Upper lobe of left lung (tissue), 6 donors: ENCODE data around the gene CYFIP2. TPM values are rescaled to one million over a fixed set of nuclear protein-coding genes. Genes with fewer than 3 reads are reported as not detected.

Experiments
- ATAC-seq, 2 donors: fragments of 200-7000 bp; cut with Tn5 transposase; one replicate each; pipeline ENCODE4 v1.9.1; 2022; ENCODE audit warnings: mild to moderate bottlenecking in 2 of 2, moderate library complexity in 2 of 2; ENCODE audit not compliant: low FRiP score in 2 of 2
- DNase-seq, 2 donors: peaks; one replicate each; pipeline ENCODE4 v3.0.0-alpha.2; 2019 to 2020
- H3K27ac ChIP-seq, 4 donors: fragments of 200-600 bp; sonication (generic); one replicate each; pipeline ENCODE4 v1.5.1; 2016 to 2019
- H3K27me3 ChIP-seq, 4 donors: fragments of 200-600 bp; sonication (generic); one replicate each; pipeline ENCODE4 v1.5.1; 2017 to 2019
- H3K36me3 ChIP-seq, 4 donors: fragments of 200-600 bp; sonication (generic); one replicate each; pipeline ENCODE4 v1.5.1; 2016 to 2019
- H3K4me1 ChIP-seq, 4 donors: fragments of 200-600 bp; sonication (generic); one replicate each; pipeline ENCODE4 v1.5.1; 2018 to 2019
- H3K4me3 ChIP-seq, 4 donors: fragments of 200-600 bp; sonication (generic); one replicate each; pipeline ENCODE4 v1.5.1; 2017 to 2019; ENCODE audit warnings: mild to moderate bottlenecking in 2 of 4, moderate library complexity in 1 of 4
- H3K9me3 ChIP-seq, 4 donors: fragments of 200-600 bp; sonication (generic); one replicate each; pipeline ENCODE4 v1.5.1; 2018 to 2019
- EP300 ChIP-seq, 4 donors: sonication (generic); formaldehyde crosslinking; IDR thresholded peaks; one replicate each; pipeline ENCODE4 v1.5.1; 2017; ENCODE audit warnings: antibody characterized with exemption in 4 of 4, control low read depth in 2 of 4
- POLR2A ChIP-seq, 4 donors: fragments of 450-650 bp; IDR thresholded peaks; one replicate each; pipeline ENCODE4 v1.5.1; 2016 to 2017; ENCODE audit warnings: antibody characterized with exemption in 4 of 4, mild to moderate bottlenecking in 2 of 4
- POLR2AphosphoS5 ChIP-seq, 2 donors: sonication (generic); formaldehyde crosslinking; IDR thresholded peaks; one replicate each; pipeline ENCODE4 v1.5.1; 2017; ENCODE audit warnings: antibody characterized with exemption in 2 of 2
- WGBS, 2 donors: methylation state at CpG; one replicate each; pipeline ENCODE4 v1.1.5; 2017 to 2018; 5-methylcytosine and 5-hydroxymethylcytosine counted together
- total RNA-seq, 6 donors: library from RNA; depleted of rRNA in 4 of 6; stranded (reverse); fragments of >200 nt in 4 of 6; gene quantifications; one replicate each; pipeline versions ENCODE4 v1.1.0 to v1.2.1, GENCODE V29; 2016 to 2021
- TF ChIP-seq, protein P1 (sequence below), 6 experiments: fragments of 450-650 bp in 4 of 6; fragments of 200-600 bp in 2 of 6; sonication (generic) in 2 of 6; IDR thresholded peaks; one replicate each; pipeline ENCODE4 v1.5.1; 2016 to 2019; ENCODE audit warnings: antibody characterized with exemption in 6 of 6
- donor health status: DM: no; HTN: no; CAD: no; lungs with moderate emphysema.
- donor health status: DM: no; HTN: yes; CAD: no; lungs with severe emphysema.

CYFIP2 gene
- total RNA-seq, 6 donors from 2014 or later: 39.6 to 71.8 (median 47.7) TPM

DNA sequence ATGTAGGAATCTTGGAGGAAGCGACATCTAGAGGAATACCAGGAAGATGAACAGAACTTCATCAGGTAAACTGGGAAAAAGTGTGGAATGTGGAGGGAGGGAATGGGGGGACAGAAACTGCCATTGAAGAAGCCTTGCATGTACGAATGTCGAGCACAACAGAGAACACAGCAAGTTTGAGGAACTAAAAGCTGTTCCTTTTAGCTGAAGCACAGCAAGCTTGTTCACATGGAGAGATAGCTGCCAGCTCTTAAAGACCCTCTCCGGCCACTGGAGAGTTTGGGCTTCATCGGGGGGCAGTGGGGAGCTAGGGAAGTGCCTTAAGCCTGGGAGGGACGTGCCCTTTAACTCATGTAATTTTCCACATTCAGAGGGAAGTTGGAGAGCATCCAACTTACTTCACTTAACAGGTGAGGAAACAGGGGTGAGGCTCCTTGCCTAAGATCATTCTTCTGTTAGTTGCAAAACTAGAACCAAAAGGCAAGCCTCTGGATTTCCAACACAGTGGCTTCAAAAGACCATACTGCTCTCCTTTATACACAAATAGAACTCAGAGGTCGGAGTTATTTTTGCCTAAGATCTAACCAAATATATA is 2.3 kb upstream of the CYFIP2 start:
- ATAC-seq: no peak
- H3K27ac ChIP-seq: peak overlapping the region in 2 of 4 donors; percentile 23 to 73

DNA sequence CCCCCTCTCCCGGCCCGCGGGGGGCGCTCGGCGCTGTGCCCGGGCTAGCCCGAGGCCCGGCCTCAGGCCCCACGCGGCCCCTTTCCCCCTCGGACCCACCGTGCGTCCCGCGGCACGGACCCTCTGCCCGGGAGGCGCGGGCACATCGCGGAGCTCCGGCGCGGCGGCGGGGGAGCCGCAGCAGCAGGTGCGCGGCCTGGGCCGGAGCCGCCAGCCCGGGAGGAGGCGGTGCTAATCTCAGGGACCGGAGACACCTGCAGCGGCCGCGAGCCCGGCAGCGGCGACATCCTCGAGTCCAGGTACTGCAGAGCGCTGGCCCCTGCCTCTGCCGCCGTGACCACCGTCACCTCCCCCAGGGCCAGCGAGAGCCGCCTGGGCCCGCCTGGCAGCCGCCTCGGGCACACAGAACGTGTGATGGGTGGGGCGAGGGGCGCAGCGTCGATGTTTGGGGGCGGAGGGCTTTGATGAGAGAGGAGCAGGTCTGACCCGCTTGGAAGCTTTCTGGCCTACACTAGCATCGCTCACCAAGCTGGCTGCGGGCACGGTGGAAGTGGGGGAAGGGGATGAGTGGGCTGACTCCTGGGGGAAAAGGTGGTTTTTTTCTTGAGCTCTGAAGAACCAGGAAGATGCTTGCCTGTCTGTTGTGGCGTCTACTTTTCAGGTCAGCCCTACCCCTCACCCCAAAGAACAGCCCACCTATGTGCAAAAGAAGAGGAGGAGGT is 524 bp downstream of the CYFIP2 start:
- 8 to 40% methylated on average over 6 to 40 of the region's 62 CpGs for WGBS, 2 donors
- TF ChIP-seq POLR2A (IDR thresholded peaks at IDR 0.05) (no peak), POLR2AphosphoS5 (IDR thresholded peaks at IDR 0.05) (no peak), EP300 (IDR thresholded peaks at IDR 0.05) (no peak)
- TF ChIP-seq, protein P1, sequence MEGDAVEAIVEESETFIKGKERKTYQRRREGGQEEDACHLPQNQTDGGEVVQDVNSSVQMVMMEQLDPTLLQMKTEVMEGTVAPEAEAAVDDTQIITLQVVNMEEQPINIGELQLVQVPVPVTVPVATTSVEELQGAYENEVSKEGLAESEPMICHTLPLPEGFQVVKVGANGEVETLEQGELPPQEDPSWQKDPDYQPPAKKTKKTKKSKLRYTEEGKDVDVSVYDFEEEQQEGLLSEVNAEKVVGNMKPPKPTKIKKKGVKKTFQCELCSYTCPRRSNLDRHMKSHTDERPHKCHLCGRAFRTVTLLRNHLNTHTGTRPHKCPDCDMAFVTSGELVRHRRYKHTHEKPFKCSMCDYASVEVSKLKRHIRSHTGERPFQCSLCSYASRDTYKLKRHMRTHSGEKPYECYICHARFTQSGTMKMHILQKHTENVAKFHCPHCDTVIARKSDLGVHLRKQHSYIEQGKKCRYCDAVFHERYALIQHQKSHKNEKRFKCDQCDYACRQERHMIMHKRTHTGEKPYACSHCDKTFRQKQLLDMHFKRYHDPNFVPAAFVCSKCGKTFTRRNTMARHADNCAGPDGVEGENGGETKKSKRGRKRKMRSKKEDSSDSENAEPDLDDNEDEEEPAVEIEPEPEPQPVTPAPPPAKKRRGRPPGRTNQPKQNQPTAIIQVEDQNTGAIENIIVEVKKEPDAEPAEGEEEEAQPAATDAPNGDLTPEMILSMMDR (IDR thresholded peaks at IDR 0.05): peak in 2 of 6 experiments; percentile 5 to 10
- no peaks in the 10 kb centered on the region for H3K27me3 ChIP-seq
- ATAC-seq (peak in 1 of 2 donors; percentile 54), DNase-seq (peak; percentile 56 to 91)
- H3K9me3 ChIP-seq: no peaks in the 10 kb centered on the region
- H3K4me1 ChIP-seq: peaks cover 18 to 61% (median 37%) of the 10 kb centered on the region in 4 donors
- H3K36me3 ChIP-seq: no peaks in the 10 kb centered on the region
- peak overlapping the region; percentile 83 to 89 (median 87) for H3K4me3 ChIP-seq
- peak overlapping the region; percentile 51 to 93 (median 75) for H3K27ac ChIP-seq

More for the DNA sequence above, 2.3 kb upstream of the CYFIP2 start:
- WGBS, 2 donors: 49 to 50% methylated on average over 7 of the region's 7 CpGs
- Histone ChIP-seq H3K9me3 (no peaks in the 10 kb centered on the region), H3K4me3 (no peak overlapping the region), H3K4me1 (peaks cover 7 to 48% (median 27%) of the 10 kb centered on the region in 4 donors), H3K27me3 (no peaks in the 10 kb centered on the region), H3K36me3 (no peaks in the 10 kb centered on the region)
- peak in 1 of 2 donors; percentile 31 for DNase-seq
- TF ChIP-seq POLR2AphosphoS5 (IDR thresholded peaks at IDR 0.05): no peak
- TF ChIP-seq, protein P1 (IDR thresholded peaks at IDR 0.05): no peak
- no peak for TF ChIP-seq EP300 (IDR thresholded peaks at IDR 0.05)
- TF ChIP-seq POLR2A (IDR thresholded peaks at IDR 0.05): no peak

DNA sequence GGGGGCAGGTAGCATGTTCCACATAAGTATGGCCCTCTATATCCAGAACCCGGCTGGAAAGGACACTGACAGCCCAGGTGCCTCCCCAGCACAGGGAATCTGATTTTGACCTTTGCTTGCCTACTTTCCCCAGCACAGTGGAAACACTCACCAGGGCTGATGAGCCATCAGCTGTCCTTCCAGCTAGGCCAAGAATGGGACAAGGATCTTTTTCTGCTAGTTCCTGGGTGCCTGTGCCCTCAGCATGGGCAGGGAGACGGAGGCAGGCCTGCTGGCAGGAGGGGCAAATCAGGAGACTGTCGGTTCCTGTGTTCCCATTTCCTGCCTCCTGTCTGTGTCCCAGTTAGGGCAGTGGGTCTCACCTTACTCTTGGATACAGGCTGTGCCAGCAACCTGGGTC is 1.1 kb downstream of the CYFIP2 start:
- H3K9me3 ChIP-seq: no peaks in the 10 kb centered on the region
- peak overlapping the region; percentile 83 to 89 (median 87) for H3K4me3 ChIP-seq
- 59 to 64% methylated on average over 2 to 3 of the region's 3 CpGs for WGBS, 2 donors
- ATAC-seq: no peak
- peak overlapping the region in 3 of 4 donors; percentile 51 to 93 (median 70) for H3K27ac ChIP-seq
- no peaks in the 10 kb centered on the region for H3K36me3 ChIP-seq
- no peak for TF ChIP-seq POLR2AphosphoS5 (IDR thresholded peaks at IDR 0.05)
- TF ChIP-seq POLR2A (IDR thresholded peaks at IDR 0.05): no peak
- no peak for TF ChIP-seq EP300 (IDR thresholded peaks at IDR 0.05)
- TF ChIP-seq, protein P1 (IDR thresholded peaks at IDR 0.05): no peak
- peak in 1 of 2 donors; percentile 6 for DNase-seq
- H3K4me1 ChIP-seq: peaks cover 18 to 63% (median 37%) of the 10 kb centered on the region in 4 donors
- H3K27me3 ChIP-seq: no peaks in the 10 kb centered on the region

DNA sequence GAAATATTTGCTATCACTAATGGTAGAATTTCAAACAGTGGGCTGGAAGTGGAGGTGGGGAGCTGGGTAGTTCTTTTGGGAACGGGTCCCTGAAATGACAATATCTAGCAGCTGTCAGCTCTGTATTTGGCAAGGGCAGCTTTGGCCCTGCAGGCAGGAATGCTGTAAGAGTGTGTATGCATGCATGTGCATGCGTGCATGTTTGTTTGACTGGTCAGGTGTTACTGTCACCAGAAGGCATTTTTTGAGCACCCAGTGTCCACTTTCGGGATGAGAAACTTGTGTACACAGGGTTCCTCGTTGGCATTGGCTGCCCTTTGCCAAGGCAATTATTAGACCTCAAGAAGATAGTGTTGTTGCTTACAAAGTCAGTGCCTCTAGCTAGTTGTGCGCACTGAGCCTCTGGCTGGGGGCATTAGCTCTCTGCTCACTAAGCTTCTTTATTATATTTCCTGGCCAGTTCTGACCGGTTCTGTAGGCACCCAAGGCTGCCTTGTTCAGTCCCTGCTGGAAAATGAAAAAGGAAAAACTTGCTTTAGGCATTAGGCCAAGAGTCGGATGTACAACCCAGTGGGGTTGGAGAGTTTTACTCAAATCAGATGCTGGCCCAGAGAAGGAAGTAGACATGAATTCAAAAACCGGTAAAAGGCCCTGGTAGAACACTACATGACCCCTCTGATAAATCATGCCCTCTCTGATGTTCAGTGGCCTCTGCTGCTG is 2.0 kb downstream of the CYFIP2 start:
- DNase-seq (no peak), ATAC-seq (no peak)
- no peak for TF ChIP-seq EP300 (IDR thresholded peaks at IDR 0.05)
- TF ChIP-seq, protein P1 (IDR thresholded peaks at IDR 0.05): no peak
- no peak for TF ChIP-seq POLR2A (IDR thresholded peaks at IDR 0.05)
- no peak for TF ChIP-seq POLR2AphosphoS5 (IDR thresholded peaks at IDR 0.05)
- peaks cover 21 to 72% (median 42%) of the 10 kb centered on the region in 4 donors for H3K4me1 ChIP-seq
- 50 to 60% methylated on average over 8 of the region's 8 CpGs for WGBS, 2 donors
- H3K9me3 ChIP-seq: no peaks in the 10 kb centered on the region
- H3K36me3 ChIP-seq: no peaks in the 10 kb centered on the region
- no peak overlapping the region for H3K4me3 ChIP-seq
- H3K27ac ChIP-seq: peak overlapping the region in 3 of 4 donors; percentile 15 to 93 (median 72)
- H3K27me3 ChIP-seq: no peaks in the 10 kb centered on the region
